ENCODE results near the gene KCNG2. TPM values are rescaled to one million over a fixed set of nuclear protein-coding genes. Genes with fewer than 3 reads are reported as not detected.

KCNG2 gene
- total RNA-seq, 4 donors from 2014 or later, result 0.60 to 0.84 (median 0.78) TPM; not detected in 1

DNA sequence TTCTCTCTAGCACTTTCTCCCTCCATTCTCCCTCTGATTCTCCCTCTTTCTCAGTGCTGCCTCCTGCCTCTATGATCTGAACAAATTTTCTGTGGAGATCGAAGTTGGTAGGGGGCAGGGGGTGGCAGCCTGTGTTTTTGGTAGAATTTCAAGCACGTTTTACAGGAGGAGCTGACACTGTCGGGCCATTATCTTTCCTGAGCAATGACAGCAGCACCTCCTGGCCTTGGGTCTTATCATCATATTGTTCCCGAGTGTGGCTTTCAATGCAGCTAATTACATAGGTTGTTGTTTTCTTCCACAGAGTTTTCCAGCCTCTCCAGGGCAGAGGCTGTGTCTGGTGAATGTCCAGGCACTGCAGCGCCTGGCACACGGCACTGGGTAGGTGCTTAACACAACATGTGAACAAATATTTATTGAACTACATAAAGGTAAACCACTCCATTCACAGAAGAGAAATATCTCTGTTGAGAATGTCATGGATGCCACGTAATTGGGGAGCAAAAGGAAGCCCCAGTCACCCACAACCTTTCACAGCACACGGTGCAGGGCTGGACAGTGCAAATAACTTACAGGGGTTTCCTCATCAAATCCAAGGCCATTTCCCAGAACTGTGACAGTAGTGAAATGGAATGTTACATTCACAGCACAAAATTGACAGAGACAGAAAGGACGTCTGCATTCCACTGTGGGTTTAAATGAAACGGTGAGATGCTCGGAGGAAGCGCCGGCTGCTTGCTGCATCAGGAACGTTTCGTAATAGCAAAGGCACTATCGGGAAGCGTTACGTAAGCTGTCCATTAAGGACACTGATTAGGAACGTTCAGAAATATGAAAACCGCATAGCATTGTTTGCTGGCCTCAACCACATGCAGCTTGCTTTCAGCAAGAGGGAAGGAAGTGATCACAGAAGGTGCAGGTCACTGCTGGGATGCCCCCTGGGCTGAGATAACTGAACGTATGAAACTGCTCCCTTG, 6.5 kb upstream of the KCNG2 start:
- Histone ChIP-seq H3K4me3 (no peak overlapping the region), H3K36me3 (no peaks in the 10 kb centered on the region), H3K4me1 (peaks cover 0 to 11% (median 1%) of the 10 kb centered on the region in 4 donors), H3K9me3 (no peaks in the 10 kb centered on the region), H3K27me3 (peaks cover 0 to 65% of the 10 kb centered on the region in 2 donors), H3K27ac (no peak overlapping the region)
- TF ChIP-seq EP300 (IDR thresholded peaks at IDR 0.05) (peak; percentile 59 to 73), POLR2A (IDR thresholded peaks at IDR 0.05) (no peak)
- WGBS, 2 donors, result 45 to 49% methylated on average over 21 of the region's 21 CpGs
- DNase-seq (ENCODE audit: low spot score in 2 of 2), result peak in 1 of 2 donors; percentile 51

DNA sequence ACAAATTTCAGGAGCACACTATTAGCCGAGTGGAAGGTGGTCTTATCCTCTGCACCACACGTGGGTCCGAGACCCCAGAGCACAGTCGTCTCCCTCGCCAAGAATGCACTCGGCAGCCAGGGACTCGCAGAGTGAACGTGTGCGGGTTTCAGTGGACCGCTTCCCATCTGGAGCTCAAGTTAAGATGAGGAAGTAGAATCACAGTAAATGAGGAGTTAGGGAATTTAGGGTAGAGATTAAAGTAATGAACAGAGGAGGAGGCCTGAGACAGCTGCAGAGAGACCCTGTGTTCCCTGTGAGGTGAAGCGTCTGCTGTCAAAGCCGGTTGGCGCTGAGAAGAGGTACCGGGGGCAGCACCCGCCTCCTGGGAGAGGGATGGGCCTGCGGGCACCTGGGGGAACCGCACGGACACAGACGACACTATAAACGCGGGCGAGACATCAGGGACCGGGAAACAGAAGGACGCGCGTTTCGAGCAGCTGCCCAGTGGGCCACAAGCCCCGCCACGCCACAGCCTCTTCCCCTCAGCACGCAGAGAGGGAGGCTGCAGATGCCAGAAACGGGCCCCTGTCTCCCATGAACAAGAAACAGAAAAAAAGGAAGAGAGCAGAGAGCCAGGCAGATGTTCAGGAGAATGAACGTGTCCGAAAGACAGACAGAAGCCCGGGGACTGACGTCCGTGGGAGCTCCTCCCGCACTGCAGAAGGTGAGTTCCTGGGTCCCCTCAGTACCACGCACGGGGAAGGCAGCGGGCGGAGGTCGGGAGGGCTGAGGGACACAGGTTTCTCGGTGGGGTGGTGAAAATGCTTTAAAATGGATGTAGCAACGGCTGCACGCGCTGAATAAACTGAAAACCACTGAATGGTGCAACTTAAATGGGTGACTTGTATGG, 5.4 kb upstream of the KCNG2 start:
- no peak for DNase-seq (ENCODE audit: low spot score in 2 of 2)
- Histone ChIP-seq H3K27ac (no peak overlapping the region), H3K4me3 (no peak overlapping the region), H3K36me3 (no peaks in the 10 kb centered on the region), H3K4me1 (peaks cover 0 to 15% (median 1%) of the 10 kb centered on the region in 4 donors), H3K9me3 (no peaks in the 10 kb centered on the region), H3K27me3 (peaks cover 0 to 65% of the 10 kb centered on the region in 2 donors)
- TF ChIP-seq, protein P1, sequence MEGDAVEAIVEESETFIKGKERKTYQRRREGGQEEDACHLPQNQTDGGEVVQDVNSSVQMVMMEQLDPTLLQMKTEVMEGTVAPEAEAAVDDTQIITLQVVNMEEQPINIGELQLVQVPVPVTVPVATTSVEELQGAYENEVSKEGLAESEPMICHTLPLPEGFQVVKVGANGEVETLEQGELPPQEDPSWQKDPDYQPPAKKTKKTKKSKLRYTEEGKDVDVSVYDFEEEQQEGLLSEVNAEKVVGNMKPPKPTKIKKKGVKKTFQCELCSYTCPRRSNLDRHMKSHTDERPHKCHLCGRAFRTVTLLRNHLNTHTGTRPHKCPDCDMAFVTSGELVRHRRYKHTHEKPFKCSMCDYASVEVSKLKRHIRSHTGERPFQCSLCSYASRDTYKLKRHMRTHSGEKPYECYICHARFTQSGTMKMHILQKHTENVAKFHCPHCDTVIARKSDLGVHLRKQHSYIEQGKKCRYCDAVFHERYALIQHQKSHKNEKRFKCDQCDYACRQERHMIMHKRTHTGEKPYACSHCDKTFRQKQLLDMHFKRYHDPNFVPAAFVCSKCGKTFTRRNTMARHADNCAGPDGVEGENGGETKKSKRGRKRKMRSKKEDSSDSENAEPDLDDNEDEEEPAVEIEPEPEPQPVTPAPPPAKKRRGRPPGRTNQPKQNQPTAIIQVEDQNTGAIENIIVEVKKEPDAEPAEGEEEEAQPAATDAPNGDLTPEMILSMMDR (IDR thresholded peaks at IDR 0.05), result no peak
- TF ChIP-seq POLR2A (IDR thresholded peaks at IDR 0.05) (no peak), EP300 (IDR thresholded peaks at IDR 0.05) (no peak)
- 73 to 74% methylated on average over 46 of the region's 46 CpGs for WGBS, 2 donors

DNA sequence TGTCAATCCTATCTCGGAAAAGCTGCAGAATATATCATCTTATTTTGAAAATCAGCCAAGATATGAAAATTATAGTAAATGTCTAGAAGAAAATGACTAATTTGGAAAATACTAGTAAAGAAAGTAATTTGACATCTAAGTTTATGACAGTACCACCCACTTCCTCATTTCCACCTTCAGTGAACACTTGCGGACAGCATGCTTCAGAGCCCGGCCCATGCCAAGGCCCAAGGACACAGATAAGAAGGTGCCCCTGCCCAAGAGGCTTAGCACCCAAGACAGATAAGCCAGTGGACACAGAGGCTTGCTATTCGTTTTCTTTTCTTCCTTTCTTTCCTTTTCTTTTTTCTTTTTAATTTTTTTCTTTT, 4.8 kb upstream of the KCNG2 start:
- H3K36me3 ChIP-seq, result no peaks in the 10 kb centered on the region
- no peak overlapping the region for H3K4me3 ChIP-seq
- DNase-seq (ENCODE audit: low spot score in 2 of 2), result no peak
- no peaks in the 10 kb centered on the region for H3K9me3 ChIP-seq
- peaks cover 0 to 18% (median under 1%) of the 10 kb centered on the region in 4 donors for H3K4me1 ChIP-seq
- TF ChIP-seq, protein P1 (IDR thresholded peaks at IDR 0.05), result no peak
- TF ChIP-seq EP300 (IDR thresholded peaks at IDR 0.05), result no peak
- TF ChIP-seq POLR2A (IDR thresholded peaks at IDR 0.05), result no peak
- WGBS, 2 donors, result 69 to 72% methylated on average over 4 of the region's 4 CpGs
- H3K27me3 ChIP-seq, result peaks cover 0 to 66% of the 10 kb centered on the region in 2 donors
- H3K27ac ChIP-seq, result no peak overlapping the region

DNA sequence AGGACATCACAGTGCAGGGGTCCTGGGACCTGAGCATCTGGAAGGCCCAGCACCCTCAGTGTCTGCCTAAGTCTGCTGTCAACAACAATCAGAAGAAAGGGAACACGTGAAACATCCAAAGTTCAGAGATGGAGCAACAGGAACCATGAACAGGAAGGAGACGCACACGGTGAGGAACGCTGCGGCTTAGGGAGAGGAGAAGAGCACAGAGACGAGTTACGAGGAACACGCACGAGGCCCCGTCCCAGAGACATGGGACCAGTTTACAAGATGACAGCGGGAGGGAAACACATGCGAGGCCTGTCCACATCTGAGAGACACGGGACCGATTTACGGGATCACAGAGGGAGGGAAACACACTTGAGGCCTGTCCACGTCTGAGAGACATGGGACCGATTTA, 2.9 kb upstream of the KCNG2 start:
- Histone ChIP-seq H3K27me3 (peaks cover 0 to 67% of the 10 kb centered on the region in 2 donors), H3K9me3 (no peaks in the 10 kb centered on the region), H3K4me1 (peaks cover 0 to 26% (median 11%) of the 10 kb centered on the region in 4 donors), H3K4me3 (no peak overlapping the region), H3K36me3 (no peaks in the 10 kb centered on the region), H3K27ac (no peak overlapping the region)
- DNase-seq (ENCODE audit: low spot score in 2 of 2), result no peak
- TF ChIP-seq POLR2A (IDR thresholded peaks at IDR 0.05) (no peak), EP300 (IDR thresholded peaks at IDR 0.05) (no peak)
- TF ChIP-seq, protein P1 (IDR thresholded peaks at IDR 0.05), result no peak
- 91% methylated on average over 17 of the region's 17 CpGs for WGBS, 2 donors

DNA sequence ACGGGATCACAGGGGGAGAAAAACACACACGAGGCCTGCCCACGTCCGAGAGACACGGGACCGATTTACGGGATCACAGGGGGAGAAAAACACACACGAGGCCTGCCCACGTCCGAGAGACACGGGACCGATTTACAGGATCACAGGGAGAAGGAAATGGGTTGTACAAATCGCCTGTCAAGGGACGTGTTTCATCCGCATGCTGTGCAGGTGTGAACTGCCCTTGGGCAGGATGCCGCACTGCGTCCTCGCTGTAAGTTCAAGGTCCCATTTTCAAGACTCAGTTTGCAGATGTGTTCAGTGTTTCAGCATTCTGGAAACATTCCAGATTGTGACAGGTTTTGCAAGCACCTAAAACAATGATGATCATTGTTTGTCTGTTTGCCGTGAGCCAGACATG, 2.3 kb upstream of the KCNG2 start:
- 81 to 84% methylated on average over 19 of the region's 19 CpGs for WGBS, 2 donors
- Histone ChIP-seq H3K9me3 (no peaks in the 10 kb centered on the region), H3K4me3 (no peak overlapping the region), H3K36me3 (no peaks in the 10 kb centered on the region), H3K27me3 (peaks cover 0 to 67% of the 10 kb centered on the region in 2 donors), H3K4me1 (peaks cover 0 to 26% (median 11%) of the 10 kb centered on the region in 4 donors), H3K27ac (no peak overlapping the region)
- DNase-seq (ENCODE audit: low spot score in 2 of 2), result no peak
- TF ChIP-seq, protein P1 (IDR thresholded peaks at IDR 0.05), result no peak
- no peak for TF ChIP-seq EP300 (IDR thresholded peaks at IDR 0.05)
- TF ChIP-seq POLR2A (IDR thresholded peaks at IDR 0.05), result no peak

Measured in tibial nerve (tissue), 4 donors.